Measurements from ENCODE around the gene SSC5D. TPM values are rescaled to one million over a fixed set of nuclear protein-coding genes. Genes with fewer than 3 reads are reported as not detected.
A peak's percentile ranks its signal among the peaks of the same experiment; 100 is the strongest.

Gene SSC5D
- total RNA-seq, 2 experiments from 2014 or later: 0.15 to 0.18 TPM

DNA sequence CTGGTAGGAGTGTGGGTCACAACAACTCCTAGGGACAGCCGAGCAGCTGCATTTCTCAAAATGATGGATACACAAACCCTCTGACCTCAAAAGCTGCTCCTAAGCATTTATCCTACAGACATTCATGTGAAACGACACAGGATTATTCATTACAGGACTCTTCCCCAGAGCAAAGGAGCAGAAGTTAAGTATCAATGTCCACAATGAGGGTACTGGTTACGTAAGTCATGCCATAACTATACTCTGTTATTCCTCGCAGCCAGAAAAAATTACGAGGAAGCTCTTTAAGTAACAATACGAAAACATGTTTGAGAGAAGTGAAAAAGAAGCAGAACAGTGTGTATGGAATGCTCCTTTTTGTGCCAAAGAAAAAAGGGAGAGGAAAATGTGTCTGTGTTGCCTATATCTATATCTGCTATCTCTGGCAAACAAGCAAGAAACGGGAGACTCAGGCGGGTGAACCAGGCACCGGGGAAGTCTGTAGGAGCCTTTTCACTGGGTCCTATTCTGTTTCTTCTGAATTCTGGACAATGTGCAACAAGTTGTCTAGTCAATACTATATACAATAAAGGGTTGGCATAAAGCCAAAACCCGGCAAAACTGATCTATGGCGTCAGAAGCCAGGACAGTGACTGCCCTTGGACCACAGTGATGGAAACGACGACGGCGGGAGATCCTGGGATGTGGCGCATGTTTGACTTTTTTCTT, 28.1 kb upstream of the SSC5D start:
- DNase-seq: no peak
- Mint-ChIP-seq H3K36me3 (ENCODE audit: low read depth) (no peaks in the 10 kb centered on the region), H3K4me1 (peaks cover 23% of the 10 kb centered on the region), H3K9me3 (no peaks in the 10 kb centered on the region), H3K27ac (peak overlapping the region; percentile 34), H3K4me3 (peak overlapping the region; percentile 81), H3K27me3 (no peaks in the 10 kb centered on the region)
- ChIA-PET CTCF (interaction anchor here (1.3 to 2.3 kb wide), 3 partner anchors 7 to 299 kb away, joined by 3 to 10 read pairs (median 4); no protein-coding TSS in a partner anchor), POLR2A (interaction anchor here (1.0 kb wide), 1 partner anchor 16 kb away, joined by 3 read pairs; the partner anchor contains the start of gene ZNF628)

DNA sequence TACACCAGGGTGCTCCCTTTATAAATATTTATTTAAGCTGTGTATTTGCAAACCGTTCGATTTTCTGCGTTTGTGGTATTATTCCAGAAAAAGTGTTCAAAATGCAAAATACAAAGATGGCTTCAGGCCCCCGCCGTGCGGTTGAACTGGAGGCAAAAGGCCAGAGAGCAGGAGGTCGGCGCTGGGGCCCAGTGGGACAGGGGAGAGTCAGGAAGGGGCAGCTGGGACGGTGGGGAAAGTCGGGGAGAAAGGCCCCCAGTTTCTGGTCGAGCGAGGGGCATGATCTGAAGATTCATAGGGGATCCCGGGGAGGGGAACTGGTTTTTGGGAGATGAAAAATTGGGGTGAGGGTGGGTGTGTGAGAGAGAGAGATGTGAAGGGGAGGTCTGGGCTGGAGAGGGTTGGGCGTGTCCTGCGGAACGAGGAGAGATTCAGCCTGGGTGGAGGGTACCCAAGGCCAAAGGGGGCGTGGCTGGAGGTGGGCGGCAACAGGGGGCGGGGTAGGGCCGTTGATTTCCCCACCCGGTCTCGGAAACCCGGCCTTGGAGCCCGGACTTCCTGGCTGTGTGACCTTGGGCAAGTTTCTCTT, 27.5 kb upstream of the SSC5D start:
- CTCF ChIA-PET: interaction anchor here (1.5 kb wide), 1 partner anchor 43 kb away, joined by 3 read pairs; no protein-coding TSS in a partner anchor
- POLR2A ChIA-PET: no interaction called here
- H3K4me1 Mint-ChIP-seq: peaks cover 23% of the 10 kb centered on the region

DNA sequence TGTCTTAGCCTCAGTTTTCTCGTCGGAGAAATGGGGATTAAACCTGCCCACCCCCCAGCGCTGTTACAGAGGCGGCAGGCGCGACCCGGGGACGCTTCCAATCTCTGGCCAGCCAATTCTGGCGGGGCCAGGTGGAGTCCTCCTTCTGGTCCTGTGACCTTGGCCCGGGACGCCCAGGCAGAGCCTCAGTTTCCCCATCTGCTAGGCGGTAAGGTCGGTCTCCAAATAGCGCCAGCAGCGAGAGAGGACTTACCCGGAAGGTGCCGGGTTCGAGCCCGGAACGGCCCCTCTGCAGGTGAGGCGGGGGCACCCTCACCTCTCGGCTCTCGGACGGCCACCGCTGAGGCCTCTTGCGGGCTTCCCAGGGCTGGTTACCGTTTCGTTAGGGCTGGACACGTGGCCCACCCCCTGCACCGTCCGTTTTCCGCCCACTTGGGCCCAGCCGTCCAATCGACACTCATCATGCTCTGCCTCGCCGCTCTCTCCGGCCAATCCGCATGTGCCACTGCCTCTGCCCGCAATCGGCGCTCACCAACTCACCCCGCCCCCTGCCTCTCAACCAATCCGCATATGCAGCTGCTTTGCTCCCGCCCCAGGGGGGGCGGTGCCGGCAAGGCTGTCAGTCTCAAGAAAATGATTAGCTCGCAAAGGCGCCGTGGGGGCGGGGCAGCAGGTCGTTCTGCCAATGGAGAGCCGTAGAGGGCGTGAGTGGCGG, 26.8 kb upstream of the SSC5D start, which contains the start of gene ISOC2:
TSS of gene ISOC2 (minus strand) at position 384 of the 715 bp plus-strand sequence. CDS start 5,156 bp downstream, outside the sequence.
- DNase-seq: peak; percentile 100
- Mint-ChIP-seq H3K9me3 (no peaks in the 10 kb centered on the region), H3K4me1 (peaks cover 23% of the 10 kb centered on the region), H3K4me3 (peak within 1 kb of the TSS; percentile 81), H3K27me3 (peaks cover 2% of the 10 kb centered on the region), H3K27ac (peak within 1 kb of the TSS; percentile 44), H3K36me3 (ENCODE audit: low read depth) (no peaks in the 10 kb centered on the region)
- CTCF ChIA-PET: interaction anchor here (0.7 to 1.8 kb wide), 10 partner anchors 8 to 842 kb away, joined by 3 to 36 read pairs (median 4); partner anchors contain the start of genes KMT5C and ZNF628
- POLR2A ChIA-PET: interaction anchor here (0.6 to 1.0 kb wide), 7 partner anchors 15 to 208 kb away, joined by 3 to 7 read pairs (median 3); partner anchors contain the start of genes NAT14, UBE2S and ZNF628

More for the DNA sequence above, 27.5 kb upstream of the SSC5D start:
- H3K4me3 Mint-ChIP-seq: peak overlapping the region; percentile 81
- no peaks in the 10 kb centered on the region for H3K36me3 Mint-ChIP-seq (ENCODE audit: low read depth)
- peak; percentile 49 for DNase-seq
- H3K27ac Mint-ChIP-seq: peak overlapping the region; percentile 44
- peaks cover under 1% of the 10 kb centered on the region for H3K27me3 Mint-ChIP-seq
- H3K9me3 Mint-ChIP-seq: no peaks in the 10 kb centered on the region

DNA sequence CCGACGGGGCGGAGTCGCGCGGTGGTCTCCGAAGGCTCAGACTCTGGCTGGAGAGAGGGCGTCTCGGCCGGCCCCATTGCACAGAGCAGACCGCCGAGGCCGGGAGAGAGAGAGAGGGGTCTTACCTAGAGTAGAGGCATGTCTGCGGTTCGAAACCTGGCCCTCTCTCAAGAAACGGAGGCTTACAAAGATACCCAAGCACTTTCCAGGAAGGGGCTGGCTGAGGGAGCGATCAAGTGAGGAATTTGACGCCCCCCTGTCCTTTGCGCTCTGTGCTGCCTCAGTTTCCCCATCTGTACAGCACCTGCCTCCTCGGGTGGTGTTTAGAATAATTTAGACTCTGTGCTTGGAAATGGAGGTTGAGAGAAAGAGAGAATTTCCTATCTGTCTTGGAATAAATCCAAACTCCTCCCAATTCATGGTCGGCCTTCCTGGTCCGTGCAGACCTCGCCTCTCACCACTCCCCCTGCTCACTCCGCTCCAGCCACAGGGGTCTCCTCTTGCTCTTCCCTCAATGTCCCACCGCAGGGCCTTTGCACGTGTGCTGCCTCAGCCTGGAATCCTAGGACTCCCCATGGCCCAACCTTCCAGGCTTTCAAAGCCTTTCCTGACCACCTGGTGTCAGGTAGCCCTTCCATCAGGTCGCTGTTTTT, 26.1 kb upstream of the SSC5D start:
- no peak for DNase-seq
- H3K36me3 Mint-ChIP-seq (ENCODE audit: low read depth): no peaks in the 10 kb centered on the region
- H3K4me1 Mint-ChIP-seq: peaks cover 23% of the 10 kb centered on the region
- ChIA-PET CTCF (interaction anchor here (0.7 to 1.8 kb wide), 10 partner anchors 9 to 843 kb away, joined by 3 to 36 read pairs (median 4); partner anchors contain the start of genes KMT5C and ZNF628), POLR2A (interaction anchor here (0.6 to 1.0 kb wide), 7 partner anchors 14 to 208 kb away, joined by 3 to 7 read pairs (median 3); partner anchors contain the start of genes NAT14, UBE2S and ZNF628)
- peak overlapping the region; percentile 81 for H3K4me3 Mint-ChIP-seq
- H3K27ac Mint-ChIP-seq: peak overlapping the region; percentile 44
- H3K9me3 Mint-ChIP-seq: no peaks in the 10 kb centered on the region
- peaks cover 2% of the 10 kb centered on the region for H3K27me3 Mint-ChIP-seq

DNA sequence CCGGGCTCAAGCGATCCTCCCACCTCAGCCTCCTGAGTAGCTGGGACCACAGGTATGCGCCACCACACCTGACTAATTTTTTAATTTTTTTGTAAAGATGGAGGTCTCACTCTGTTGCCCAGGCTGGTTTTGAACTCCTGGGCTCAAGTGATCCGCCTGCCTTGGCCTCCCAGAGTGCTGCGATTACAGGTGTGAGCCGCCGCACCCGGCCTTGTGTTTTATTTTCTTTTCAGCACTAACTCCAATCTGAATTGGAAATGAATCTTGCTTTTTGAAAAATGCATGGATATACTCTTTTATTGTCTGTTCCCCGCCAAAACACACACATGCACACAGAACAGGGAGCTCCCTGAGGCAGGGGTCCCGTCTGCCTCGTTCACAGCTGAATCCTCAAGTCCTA, 25.5 kb upstream of the SSC5D start:
- no peaks in the 10 kb centered on the region for H3K36me3 Mint-ChIP-seq (ENCODE audit: low read depth)
- H3K27ac Mint-ChIP-seq: peak overlapping the region; percentile 44
- ChIA-PET POLR2A (no interaction called here), CTCF (interaction anchor here (1.5 to 1.8 kb wide), 2 partner anchors 10 to 42 kb away, joined by 7 to 36 read pairs; no protein-coding TSS in a partner anchor)
- H3K9me3 Mint-ChIP-seq: no peaks in the 10 kb centered on the region
- H3K27me3 Mint-ChIP-seq: peaks cover 2% of the 10 kb centered on the region
- peaks cover 26% of the 10 kb centered on the region for H3K4me1 Mint-ChIP-seq
- no peak for DNase-seq
- peak overlapping the region; percentile 81 for H3K4me3 Mint-ChIP-seq

DNA sequence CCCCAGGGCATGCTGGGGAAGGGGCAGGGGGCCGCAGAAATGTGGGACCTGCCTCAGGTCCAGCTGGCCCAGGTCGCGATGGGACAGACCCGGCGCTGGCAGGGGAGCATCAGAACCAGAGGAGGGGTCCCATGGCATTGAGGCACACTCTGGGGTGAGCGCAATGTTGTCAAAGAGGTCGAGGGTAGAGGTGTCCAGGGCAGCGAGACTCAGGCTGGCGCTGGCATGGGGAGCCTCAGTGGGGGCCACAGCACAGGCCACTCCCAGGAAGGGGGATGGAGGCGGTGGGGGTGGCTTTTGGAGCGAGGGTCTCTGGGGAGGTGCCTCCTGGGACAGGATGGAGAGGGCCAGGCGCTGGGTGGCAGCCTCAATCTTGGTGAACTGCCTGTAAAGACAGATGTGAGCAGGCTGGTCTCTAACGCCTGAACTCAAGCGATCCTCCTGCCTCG, 24.6 kb upstream of the SSC5D start:
- no peak for DNase-seq
- peaks cover 2% of the 10 kb centered on the region for H3K27me3 Mint-ChIP-seq
- CTCF ChIA-PET: no interaction called here
- H3K4me1 Mint-ChIP-seq: peaks cover 29% of the 10 kb centered on the region
- POLR2A ChIA-PET: no interaction called here
- H3K27ac Mint-ChIP-seq: no peak overlapping the region
- H3K9me3 Mint-ChIP-seq: no peaks in the 10 kb centered on the region
- no peak overlapping the region for H3K4me3 Mint-ChIP-seq
- no peaks in the 10 kb centered on the region for H3K36me3 Mint-ChIP-seq (ENCODE audit: low read depth)

DNA sequence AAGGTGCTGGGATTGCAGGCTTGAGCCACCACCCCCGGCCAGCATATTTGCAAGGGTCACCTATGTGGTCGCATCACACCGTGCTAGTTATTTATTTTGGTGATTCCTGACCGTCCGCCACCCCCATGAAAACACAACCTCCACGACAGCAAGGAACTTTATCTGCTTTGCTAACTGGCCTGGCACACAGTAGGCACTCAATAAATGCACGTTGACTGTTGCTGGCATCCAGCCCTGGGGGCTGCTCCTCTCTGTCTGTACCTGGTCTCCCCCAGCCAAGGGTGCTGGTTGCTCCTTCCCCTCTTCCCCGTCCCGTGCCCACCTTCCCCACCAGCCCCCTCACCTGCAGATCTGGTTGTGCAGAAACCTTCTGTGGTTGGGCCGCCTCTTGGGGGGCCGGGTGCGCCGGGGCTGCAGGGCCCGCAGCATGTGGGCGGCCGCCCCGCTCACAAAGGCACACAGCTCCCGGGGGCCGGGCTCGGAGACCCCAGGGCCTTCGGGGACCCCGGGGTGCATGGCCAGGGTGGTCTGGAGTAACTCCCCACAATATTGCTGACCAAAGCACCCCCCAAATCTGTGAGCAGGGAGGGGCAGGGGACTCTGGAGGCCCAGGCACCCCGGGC, 24.1 kb upstream of the SSC5D start:
- no peak for DNase-seq

DNA sequence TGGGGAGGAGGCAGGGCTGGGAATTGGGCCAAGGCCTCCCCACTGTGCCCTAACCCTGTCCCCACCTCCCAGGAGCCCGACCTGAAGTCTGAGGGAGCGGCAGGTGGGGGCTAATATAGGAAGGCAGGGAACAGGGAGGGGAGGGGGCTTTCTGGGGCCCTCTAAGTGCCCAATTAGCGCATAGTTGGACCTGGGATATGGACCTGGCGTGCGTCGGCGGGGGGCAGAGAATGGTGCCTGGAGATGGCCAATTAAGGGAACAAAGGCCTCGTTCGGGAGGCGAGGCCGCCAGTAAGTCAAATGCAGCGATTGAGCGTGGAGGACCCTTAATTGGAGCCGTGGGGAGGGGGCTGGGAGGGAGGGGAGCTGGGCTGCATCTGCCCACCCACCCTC, 23.6 kb upstream of the SSC5D start, which contains the start of gene C19orf85:
TSS of gene C19orf85 (minus strand) at position 90 of the 393 bp plus-strand sequence. CDS start 197 bp downstream, outside the sequence.
- POLR2A ChIA-PET: no interaction called here
- no peak within 1 kb of the TSS for H3K4me3 Mint-ChIP-seq
- H3K4me1 Mint-ChIP-seq: peaks cover 29% of the 10 kb centered on the region
- DNase-seq: no peak
- H3K36me3 Mint-ChIP-seq (ENCODE audit: low read depth): no peaks in the 10 kb centered on the region
- peaks cover 2% of the 10 kb centered on the region for H3K27me3 Mint-ChIP-seq
- CTCF ChIA-PET: no interaction called here
- H3K9me3 Mint-ChIP-seq: no peaks in the 10 kb centered on the region
- no peak within 1 kb of the TSS for H3K27ac Mint-ChIP-seq

More for the DNA sequence above, 24.1 kb upstream of the SSC5D start:
- Mint-ChIP-seq H3K27ac (no peak overlapping the region), H3K4me3 (no peak overlapping the region), H3K9me3 (no peaks in the 10 kb centered on the region), H3K4me1 (peaks cover 29% of the 10 kb centered on the region), H3K27me3 (peaks cover 2% of the 10 kb centered on the region), H3K36me3 (ENCODE audit: low read depth) (no peaks in the 10 kb centered on the region)
- POLR2A ChIA-PET: no interaction called here
- CTCF ChIA-PET: no interaction called here

DNA sequence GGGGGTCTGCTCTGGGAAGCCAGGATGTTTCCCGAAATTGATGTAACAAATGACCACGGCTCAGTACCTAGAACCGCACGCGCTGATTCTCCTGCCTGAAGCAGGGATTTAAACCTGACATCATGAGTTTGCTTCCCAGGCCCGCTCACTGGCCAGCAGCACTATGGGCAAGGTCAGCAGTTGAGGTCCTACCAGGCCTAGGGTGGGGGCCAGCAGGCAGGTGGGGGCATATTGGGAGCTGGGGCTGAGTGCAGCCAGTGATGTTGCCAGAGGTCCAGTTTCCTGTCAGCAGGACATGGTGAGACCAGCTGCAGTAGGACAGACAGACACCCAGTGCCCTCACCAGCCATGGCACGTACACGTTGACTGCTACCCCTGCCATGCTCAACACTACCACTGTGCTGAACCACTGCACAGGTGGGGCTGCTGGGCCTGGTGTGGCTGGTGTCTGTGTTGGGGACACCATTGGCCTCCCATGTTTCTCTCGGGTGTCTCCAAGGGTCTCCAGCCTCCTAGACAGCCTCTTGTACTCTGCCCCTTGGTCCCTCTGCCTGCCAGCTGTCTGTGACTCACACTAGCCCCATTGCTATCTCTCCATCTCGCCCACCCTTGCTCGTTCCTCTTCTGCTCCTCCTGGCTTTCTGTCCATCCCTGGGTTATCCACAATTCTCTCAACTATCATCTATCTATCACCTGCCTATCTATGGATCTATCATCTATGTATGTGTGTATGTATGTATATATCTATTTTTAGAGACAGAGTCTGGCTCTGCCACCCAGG, 22.6 kb upstream of the SSC5D start:
- no peaks in the 10 kb centered on the region for H3K9me3 Mint-ChIP-seq
- H3K27me3 Mint-ChIP-seq: peaks cover 2% of the 10 kb centered on the region
- H3K27ac Mint-ChIP-seq: no peak overlapping the region
- peaks cover 21% of the 10 kb centered on the region for H3K4me1 Mint-ChIP-seq
- ChIA-PET POLR2A (interaction anchor here (1.9 kb wide), 1 partner anchor 11 kb away, joined by 6 read pairs; the partner anchor contains the start of gene ZNF628), CTCF (interaction anchor here (2.7 to 3.8 kb wide), 2 partner anchors 11 to 167 kb away, joined by 10 to 40 read pairs; partner anchors contain the start of gene ZNF628)
- H3K4me3 Mint-ChIP-seq: no peak overlapping the region
- DNase-seq: no peak
- H3K36me3 Mint-ChIP-seq (ENCODE audit: low read depth): no peaks in the 10 kb centered on the region

DNA sequence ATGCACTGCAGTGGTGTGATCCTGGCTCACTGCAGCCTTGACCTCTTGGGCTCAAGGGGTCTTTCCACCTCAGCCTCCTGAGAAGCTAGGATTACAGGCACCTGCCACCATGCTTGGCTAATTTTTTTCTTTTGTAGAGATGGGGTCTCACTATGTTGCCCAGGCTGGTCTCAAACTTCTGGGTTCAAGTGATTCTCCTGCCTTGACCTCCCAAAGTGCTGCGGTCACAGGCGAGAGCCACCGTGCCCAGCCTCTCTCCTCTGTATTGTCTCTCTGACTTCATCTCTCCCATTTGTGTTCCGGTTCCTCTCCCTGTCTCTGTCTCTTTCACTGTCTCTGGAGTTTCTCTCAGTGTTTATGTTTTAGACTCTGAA, 22.0 kb upstream of the SSC5D start:
- POLR2A ChIA-PET: interaction anchor here (1.0 to 1.9 kb wide), 2 partner anchors 10 to 38 kb away, joined by 4 to 6 read pairs; partner anchors contain the start of gene ZNF628
- no peaks in the 10 kb centered on the region for H3K36me3 Mint-ChIP-seq (ENCODE audit: low read depth)
- peaks cover 15% of the 10 kb centered on the region for H3K4me1 Mint-ChIP-seq
- H3K27ac Mint-ChIP-seq: no peak overlapping the region
- peaks cover 2% of the 10 kb centered on the region for H3K27me3 Mint-ChIP-seq
- CTCF ChIA-PET: interaction anchor here (0.8 to 4.0 kb wide), 10 partner anchors 11 to 325 kb away, joined by 3 to 63 read pairs (median 6); partner anchors contain the start of genes ZNF628 and ZNF865
- H3K9me3 Mint-ChIP-seq: no peaks in the 10 kb centered on the region
- H3K4me3 Mint-ChIP-seq: no peak overlapping the region
- DNase-seq: no peak
